ENCODE data around the gene C11orf21. TPM values are rescaled to one million over a fixed set of nuclear protein-coding genes. Genes with fewer than 3 reads are reported as not detected.

Gene C11orf21
- total and polyA plus RNA-seq, 9 of the 15 experiments (the other 6 are each of a cell fraction or from before 2014, with no cell fraction given) = 0.10 to 2.6 (median 2.0) TPM

GRCh38 chr11:2303627-2304505, 2.1 kb upstream of the C11orf21 start (continued):
- TF ChIP-seq SMAD4 (CRISPR knock-in tag; conservative IDR thresholded peaks at IDR 0.05) (peak; percentile 97), TCF3 (CRISPR knock-in tag; IDR thresholded peaks at IDR 0.05) (peak; percentile 99), RBM22 (IDR thresholded peaks at IDR 0.05; ENCODE audit: low read depth, low read length, poor library complexity, severe bottlenecking) (no peak), GATAD2B (IDR thresholded peaks at IDR 0.05; ENCODE audit: borderline replicate concordance) (peak; percentile 87; the same call in 1 of the 2 replicates), EZH2 (IDR thresholded peaks at IDR 0.05; ENCODE audit: borderline replicate concordance, low read depth, low read length) (no peak), RERE (CRISPR knock-in tag; IDR thresholded peaks at IDR 0.05; ENCODE audit: borderline replicate concordance) (0 out of 2 replicates have a peak, but pooled peaks have one; percentile 13), ZNF253 (CRISPR knock-in tag; conservative IDR thresholded peaks at IDR 0.05) (no peak), ZNF785 (CRISPR knock-in tag; IDR thresholded peaks at IDR 0.05) (no peak), MYC (IDR thresholded peaks at IDR 0.05; ENCODE audit: low read depth, low read length) (peak; percentile 75; the same call in 1 of the 2 replicates), MYC (CRISPR knock-in tag; IDR thresholded peaks at IDR 0.05; ENCODE audit: borderline replicate concordance, low read depth) (no peak), U2AF2 (optimal IDR thresholded peaks at IDR 0.05; ENCODE audit: low read depth, low read length) (no peak), ZNF584 (CRISPR knock-in tag; IDR thresholded peaks at IDR 0.05; ENCODE audit: low read depth) (no peak), ATF4 (CRISPR knock-in tag; IDR thresholded peaks at IDR 0.05) (peak; percentile 59), ZNF445 (CRISPR knock-in tag; IDR thresholded peaks at IDR 0.05; ENCODE audit: low read depth) (0 out of 2 replicates have a peak, but pooled peaks have one; percentile 32), PBX2 (CRISPR knock-in tag; IDR thresholded peaks at IDR 0.05; ENCODE audit: low read depth) (no peak), PBX2 (tag; conservative IDR thresholded peaks at IDR 0.05; ENCODE audit: low read depth) (peak; percentile 86)
- TF ChIP-seq, protein P1, sequence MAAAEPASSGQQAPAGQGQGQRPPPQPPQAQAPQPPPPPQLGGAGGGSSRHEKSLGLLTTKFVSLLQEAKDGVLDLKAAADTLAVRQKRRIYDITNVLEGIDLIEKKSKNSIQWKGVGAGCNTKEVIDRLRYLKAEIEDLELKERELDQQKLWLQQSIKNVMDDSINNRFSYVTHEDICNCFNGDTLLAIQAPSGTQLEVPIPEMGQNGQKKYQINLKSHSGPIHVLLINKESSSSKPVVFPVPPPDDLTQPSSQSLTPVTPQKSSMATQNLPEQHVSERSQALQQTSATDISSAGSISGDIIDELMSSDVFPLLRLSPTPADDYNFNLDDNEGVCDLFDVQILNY (CRISPR knock-in tag; IDR thresholded peaks at IDR 0.05) = no peak

Measured in K562 (cell line).